ENCODE results near the gene SYT14.
"Not testable (repeated sequence)": the region's sequence is repeated elsewhere in the genome, so short reads cannot be mapped to it uniquely, and the experiment has no call there.

SYT14 gene

DNA sequence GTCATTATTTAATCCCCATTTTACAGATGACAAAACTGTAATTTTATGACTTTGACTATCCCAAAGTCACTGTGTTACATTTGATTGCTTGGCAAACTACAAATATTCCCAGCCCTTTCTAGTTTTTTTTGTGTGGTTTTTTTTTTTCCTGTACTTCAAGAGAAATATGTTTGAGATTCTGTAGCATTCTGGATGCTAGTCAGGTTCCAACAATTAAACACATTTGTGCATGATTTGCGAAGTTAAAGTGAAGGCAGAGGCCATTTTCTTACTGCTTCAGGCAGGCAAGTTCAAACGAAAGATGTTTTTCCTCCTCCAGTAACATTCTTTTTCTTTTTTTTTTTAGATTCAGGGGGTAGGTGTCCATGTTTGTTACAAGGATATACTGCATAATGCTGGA lies 186.7 kb downstream of the SYT14 start:
- no peak for DNase-seq

DNA sequence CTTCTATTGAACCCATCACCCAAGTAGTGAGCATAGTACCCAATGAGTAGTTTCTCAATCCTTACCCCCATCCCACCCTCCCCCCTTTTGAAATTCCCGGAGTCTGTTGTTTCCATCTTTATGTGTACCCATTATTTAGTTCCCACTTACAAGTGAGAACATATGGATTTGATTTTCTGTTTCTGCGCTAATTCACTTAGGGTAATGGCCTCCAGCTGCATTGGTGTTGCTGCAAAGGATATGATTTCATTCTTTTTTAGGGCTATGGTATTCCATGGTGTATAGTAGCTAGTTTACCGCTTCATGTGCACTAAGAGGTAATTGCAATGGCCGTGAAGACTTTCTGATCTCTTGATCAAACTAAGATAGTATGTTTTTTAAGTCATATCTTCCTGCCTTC lies 187.1 kb downstream of the SYT14 start:
- DNase-seq, result peak; percentile 76

DNA sequence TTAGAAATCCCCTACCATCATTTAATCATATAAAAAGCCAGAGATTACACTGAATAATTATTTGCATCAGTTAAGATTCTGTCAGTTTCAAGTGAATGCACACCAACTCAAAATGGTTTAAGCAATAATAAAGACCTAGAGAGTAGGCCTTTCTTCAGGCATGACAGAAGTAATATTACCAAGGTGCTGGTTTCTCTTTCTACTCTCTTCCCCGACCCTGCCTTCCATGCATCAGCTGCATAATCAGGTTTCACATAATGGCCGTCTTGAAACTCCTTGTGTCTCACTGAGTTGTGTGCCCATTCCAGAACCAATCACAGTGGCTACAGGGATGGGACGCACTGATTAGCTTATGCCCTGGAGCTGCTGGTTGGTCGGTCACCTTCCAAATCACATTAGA lies 191.1 kb downstream of the SYT14 start:
- DNase-seq, result no peak

DNA sequence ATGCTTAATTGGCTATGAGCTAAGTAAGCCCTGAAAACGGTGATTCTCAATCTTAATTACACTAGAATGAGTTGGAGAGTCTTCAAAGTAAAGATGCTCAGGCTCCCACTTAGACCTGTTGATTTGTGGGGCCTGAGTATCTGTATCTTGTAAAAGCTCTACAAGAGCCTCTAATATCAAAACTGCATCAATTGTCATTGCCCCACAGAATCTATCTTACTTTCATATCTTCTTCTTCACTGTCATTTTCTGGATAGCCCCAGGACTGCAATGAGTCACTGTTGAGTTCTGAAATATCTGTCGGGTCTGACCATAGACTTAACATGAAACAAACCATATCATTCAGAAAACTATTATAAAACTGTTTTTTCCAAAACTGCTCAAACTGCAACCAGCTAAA lies 191.7 kb downstream of the SYT14 start:
- DNase-seq, result no peak

- peak; percentile 46 for DNase-seq
Observed at GRCh38 chr1:210132582-210132981, 194.6 kb downstream of the SYT14 start.

DNA sequence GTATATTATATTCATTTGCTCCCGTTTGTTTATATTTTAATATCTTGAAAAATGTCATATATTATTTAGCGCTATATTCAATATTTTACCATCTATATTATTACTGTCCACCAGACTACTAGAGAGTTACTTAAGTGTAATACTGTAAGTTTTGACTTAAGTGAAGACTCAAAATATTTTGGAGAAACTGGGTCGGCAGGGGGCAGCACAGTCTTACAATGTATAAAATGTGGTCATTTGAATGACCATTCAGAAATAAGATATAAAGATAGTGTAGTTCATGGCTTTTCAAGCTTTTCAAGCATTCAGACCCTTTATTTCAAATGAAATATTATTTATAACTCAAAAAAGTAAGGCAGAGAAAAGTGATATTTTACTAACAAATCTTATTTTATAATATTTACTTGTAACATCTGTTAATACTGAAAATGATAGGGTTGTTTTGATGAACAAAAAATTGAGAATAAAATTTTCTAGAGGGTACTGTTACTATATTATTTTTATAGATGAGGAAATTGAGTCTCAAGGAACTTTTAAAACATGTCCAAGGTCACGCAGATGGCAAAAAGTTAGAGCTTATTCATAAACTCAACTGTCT lies 205.5 kb downstream of the SYT14 start:
- DNase-seq, result peak; percentile 61

- DNase-seq, result no peak
Observed at GRCh38 chr1:210144736-210145135, 206.7 kb downstream of the SYT14 start.

- no peak for DNase-seq
Observed at GRCh38 chr1:210151052-210151672, 213.1 kb downstream of the SYT14 start.

DNA sequence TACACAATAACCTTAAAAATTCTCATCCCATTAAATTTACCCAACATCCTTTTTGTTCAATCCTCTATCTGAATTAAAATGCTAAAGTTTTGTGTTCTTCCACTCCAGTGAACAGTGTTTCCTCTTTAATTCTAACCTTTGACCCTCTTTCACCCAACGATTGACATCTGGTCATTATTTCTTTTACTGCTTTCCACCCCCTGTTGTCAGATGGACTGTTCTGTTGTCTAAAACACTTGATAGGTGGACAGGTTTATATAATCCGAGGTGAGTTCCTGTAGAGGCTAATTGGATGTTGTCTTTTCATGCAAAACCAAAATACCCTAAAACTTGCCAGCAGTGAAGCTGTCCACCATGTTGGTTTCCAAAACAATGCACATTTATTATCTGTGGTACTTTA lies 221.2 kb downstream of the SYT14 start:
- no peak for DNase-seq

GRCh38 chr1:210170220-210170619 lies 232.2 kb downstream of the SYT14 start:
- DNase-seq, result no peak

DNA sequence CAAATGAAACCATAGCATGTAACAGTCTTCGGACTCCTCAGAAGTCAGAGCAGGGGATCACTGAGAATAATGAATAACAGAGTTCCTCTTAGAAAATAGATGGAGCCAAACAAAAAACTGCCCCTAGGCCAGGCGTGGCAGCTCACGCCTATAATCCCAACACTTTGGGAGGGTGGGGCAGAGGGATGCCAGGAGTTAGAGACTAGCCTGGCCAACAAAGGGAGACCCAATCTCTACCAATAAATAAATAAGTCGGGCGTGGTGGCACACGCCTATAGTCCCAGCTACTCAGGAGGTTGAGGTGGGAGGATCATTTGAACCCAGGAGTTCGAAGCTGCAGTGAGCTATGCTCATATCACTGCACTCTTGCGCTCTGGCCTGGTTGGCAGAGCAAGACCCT lies 236.1 kb downstream of the SYT14 start:
- DNase-seq, result no peak

GRCh38 chr1:210185063-210185462 lies 247.0 kb downstream of the SYT14 start:
- no peak for DNase-seq

GRCh38 chr1:210187849-210188606 lies 250.0 kb downstream of the SYT14 start:
- peak; percentile 75 for DNase-seq

GRCh38 chr1:210189426-210189825 lies 251.4 kb downstream of the SYT14 start:
- DNase-seq, result no peak

DNA sequence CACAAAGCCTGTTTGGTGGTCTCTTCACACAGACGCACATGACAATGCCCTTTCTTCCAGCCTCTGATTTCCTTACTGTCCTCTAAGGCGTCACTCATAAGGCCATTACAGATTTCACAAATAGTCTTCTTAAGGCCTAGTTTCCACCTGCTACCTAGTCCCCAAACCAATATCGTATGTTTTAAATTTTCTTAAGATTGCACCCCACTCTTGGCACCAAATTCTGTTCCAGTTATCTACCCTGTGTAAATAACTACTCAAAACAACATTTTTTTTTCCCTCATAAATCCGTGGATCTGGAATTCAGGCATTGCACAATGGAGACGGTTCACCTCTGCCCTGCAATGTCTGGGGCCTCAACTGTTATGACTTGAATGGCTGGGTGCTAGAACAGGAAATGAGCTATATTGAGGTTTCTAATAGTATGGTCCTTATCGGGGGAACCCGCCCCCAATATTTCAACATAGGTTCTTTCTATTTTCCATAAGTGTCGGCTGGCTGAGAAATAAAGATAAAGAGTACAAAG lies 257.7 kb downstream of the SYT14 start:
- no peak for DNase-seq

- DNase-seq, result not testable (repeated sequence)
Observed at GRCh38 chr1:210196266-210196665, 258.2 kb downstream of the SYT14 start.

DNA sequence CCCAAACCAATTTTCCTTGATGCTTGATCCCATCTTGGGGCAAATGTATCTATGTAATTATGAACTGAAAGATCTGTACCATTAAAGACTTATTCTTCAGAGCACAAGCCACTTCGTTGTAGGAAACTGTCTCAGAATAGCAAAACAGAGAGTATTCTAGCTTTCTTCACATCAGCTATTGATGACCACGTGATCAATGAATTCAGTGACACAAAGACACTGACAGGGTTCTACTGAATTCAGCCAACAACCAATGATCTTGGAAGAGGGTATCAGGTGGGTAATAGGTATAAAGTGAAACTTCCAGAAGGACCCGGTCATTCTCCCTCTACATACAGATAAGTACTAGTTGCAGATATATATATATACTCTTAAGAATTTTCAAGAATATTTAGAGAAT lies 260.8 kb downstream of the SYT14 start:
- no peak for DNase-seq

GRCh38 chr1:210200124-210200736 lies 262.2 kb downstream of the SYT14 start:
- no peak for DNase-seq

GRCh38 chr1:210201681-210202080 lies 263.7 kb downstream of the SYT14 start:
- peak; percentile 26 for DNase-seq

DNA sequence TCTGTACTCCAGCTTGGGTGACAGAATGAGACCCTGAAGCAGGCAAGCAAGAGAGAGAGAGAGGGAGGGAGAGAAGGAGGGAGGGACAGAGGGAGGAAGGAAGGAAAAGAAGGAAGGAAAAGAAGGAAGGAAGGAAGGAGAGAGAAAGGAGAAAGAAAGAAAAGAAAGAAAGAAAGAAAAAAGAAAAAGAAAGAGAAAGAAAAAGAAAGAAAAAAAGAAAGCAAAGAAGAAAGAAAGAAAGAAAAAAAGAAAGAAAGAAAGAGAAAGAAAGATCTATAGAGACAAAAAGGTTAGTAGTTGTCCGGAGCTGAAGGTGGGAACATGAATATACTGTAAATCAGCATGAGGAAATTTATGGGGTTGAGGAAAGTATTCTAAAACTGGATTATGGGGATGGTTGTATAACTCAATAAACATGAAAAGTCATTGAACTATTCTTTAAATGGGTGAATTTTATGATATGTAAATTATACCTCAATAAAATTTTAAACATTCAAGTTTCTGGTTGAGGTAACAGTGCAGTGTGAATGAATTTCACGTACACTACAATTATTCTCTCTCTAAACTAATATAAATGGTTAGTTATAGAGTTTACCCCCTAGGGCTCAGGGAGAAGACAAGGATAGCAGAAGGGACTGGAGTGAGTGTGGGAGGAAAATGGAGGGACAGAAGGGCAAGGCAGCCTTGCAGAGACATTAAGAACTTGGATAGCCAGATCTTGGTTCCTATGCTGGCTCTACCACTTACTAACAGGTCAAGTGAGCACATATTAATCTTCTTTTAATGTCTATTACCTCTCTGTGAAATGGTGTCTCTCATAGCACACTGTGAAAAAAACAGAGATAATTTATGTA lies 269.8 kb downstream of the SYT14 start:
- DNase-seq, result no peak

DNA sequence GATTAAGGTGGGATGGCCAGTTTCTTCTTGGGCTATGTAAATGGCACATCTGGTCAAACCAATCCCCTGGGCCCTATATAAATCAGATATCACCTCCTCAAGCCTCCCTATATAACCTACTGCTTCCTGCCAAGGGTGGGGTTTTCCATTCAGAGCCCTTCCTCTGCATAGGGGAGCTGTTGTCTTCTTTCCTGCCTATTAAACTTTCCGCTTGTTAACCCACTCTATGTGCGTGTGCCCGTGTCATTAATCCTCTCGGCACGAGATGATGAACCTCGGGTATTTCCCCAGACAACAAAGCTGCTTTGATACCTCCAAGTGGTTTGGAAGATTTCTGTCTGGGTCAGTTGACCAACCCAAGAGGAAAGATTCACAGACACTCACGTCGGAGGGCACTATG lies 275.3 kb downstream of the SYT14 start:
- no peak for DNase-seq

- DNase-seq, result no peak
Observed at GRCh38 chr1:210214573-210215409, 276.8 kb downstream of the SYT14 start.

All from fibroblast of skin of right quadriceps (primary cell).